22Rv1 (cell line): Measurements from ENCODE around the gene SUOX.

Experiments used
- CTCF ChIP-seq: fragments of 450-650 bp; IDR thresholded peaks from 2 replicates; pipeline ENCODE4 v1.5.1; 2017; ENCODE audit warnings: mild to moderate bottlenecking
- ZFX ChIP-seq: fragments of 450-650 bp; IDR thresholded peaks from 2 replicates; pipeline ENCODE4 v1.6.1; 2017; ENCODE audit warnings: antibody characterized with exemption, borderline replicate concordance

GRCh38 chr12:55993230-55993853 is 3.7 kb upstream of the SUOX start:
- TF ChIP-seq CTCF: no peak
- no peak for TF ChIP-seq ZFX
